Natural killer cell (primary cell): ENCODE results near the gene BRSK1. TPM values are rescaled to one million over a fixed set of nuclear protein-coding genes. Genes with fewer than 3 reads are reported as not detected.

ENCODE experiments used
- ATAC-seq, 3 donors: fragments of 150-1000 bp in 2 of 3; fragments of 200-7000 bp in 1 of 3; cut with Tn5 transposase; 1 replicate in 1 of 3; 2 replicates in 2 of 3; pipeline ENCODE4 v1.10.0; 2021; ENCODE audit warnings: mild to moderate bottlenecking in 2 of 3, moderate library complexity in 2 of 3
- DNase-seq, 2 donors: peaks; one replicate each; pipeline versions ENCODE4 v3.0.0 to v3.0.0-alpha.2; 2013 to 2021; ENCODE audit warnings: mixed read lengths in 1 of 2
- H3K27ac ChIP-seq: one replicate; pipeline ENCODE4 v1.5.1; 2013; ENCODE audit warnings: mild to moderate bottlenecking, low read length
- H3K27me3 ChIP-seq: one replicate; pipeline ENCODE4 v1.6.1; 2013; ENCODE audit warnings: low read length; ENCODE audit not compliant: control insufficient read depth, insufficient read depth
- H3K36me3 ChIP-seq: one replicate; pipeline ENCODE4 v1.6.1; 2013; ENCODE audit warnings: low read length; ENCODE audit not compliant: control insufficient read depth, insufficient read depth
- H3K4me1 ChIP-seq: one replicate; pipeline ENCODE4 v1.6.1; 2013; ENCODE audit warnings: low read length; ENCODE audit not compliant: control insufficient read depth, insufficient read depth
- H3K4me3 ChIP-seq: one replicate; pipeline ENCODE4 v1.5.1; 2013; ENCODE audit warnings: low read length
- H3K9me3 ChIP-seq: one replicate; pipeline ENCODE4 v1.6.1; 2013; ENCODE audit warnings: low read length; ENCODE audit not compliant: control insufficient read depth, insufficient read depth
- H3K27ac Mint-ChIP-seq, 2 donors: one replicate each; pipeline ENCODE4 v1.8.0; 2022; ENCODE audit warnings: mild to moderate bottlenecking in 2 of 2, mixed read lengths in 2 of 2, moderate library complexity in 1 of 2
- H3K27me3 Mint-ChIP-seq, 2 donors: one replicate each; pipeline ENCODE4 v1.8.0; 2022; ENCODE audit warnings: low read depth in 2 of 2, mixed read lengths in 2 of 2
- H3K36me3 Mint-ChIP-seq: one replicate; pipeline ENCODE4 v1.8.0; 2022; ENCODE audit warnings: mixed read lengths
- H3K4me1 Mint-ChIP-seq, 2 donors: one replicate each; pipeline ENCODE4 v1.8.0; 2022; ENCODE audit warnings: mixed read lengths in 2 of 2
- H3K4me3 Mint-ChIP-seq: one replicate; pipeline ENCODE4 v1.8.0; 2022; ENCODE audit warnings: mild to moderate bottlenecking, moderate library complexity, mixed read lengths
- H3K9me3 Mint-ChIP-seq, 2 donors: one replicate each; pipeline ENCODE4 v1.8.0; 2022; ENCODE audit warnings: mixed read lengths in 2 of 2
- WGBS: methylation state at CpG from one replicate; pipeline ENCODE4 v1.1.7; 2013; ENCODE audit warnings: missing lambda C conversion rate; ENCODE audit not compliant: insufficient coverage; 5-methylcytosine and 5-hydroxymethylcytosine counted together
- intact Hi-C: fragments of 100-400 bp; cut with micrococcal nuclease; formaldehyde crosslinking; loops from one replicate; pipeline ENCODE4 v1.14.2; 2022
- total RNA-seq, 4 donors: library from RNA; stranded (reverse); fragments of 120-200 nt in 1 of 4; gene quantifications; one replicate each; pipeline versions ENCODE4 v1.2.3 to v1.2.4, GENCODE V29; 2013 to 2022
- TF ChIP-seq, protein P1 (sequence below): fragments of 200-600 bp; IDR thresholded peaks from one replicate; pipeline ENCODE4 v1.8.0; 2022; ENCODE audit warnings: antibody characterized with exemption

The BRSK1 gene
- total RNA-seq, 3 donors from 2014 or later (not counting 1 experiment from before 2014, with no cell fraction given) = 6.0 to 9.8 (median 6.5) TPM

DNA sequence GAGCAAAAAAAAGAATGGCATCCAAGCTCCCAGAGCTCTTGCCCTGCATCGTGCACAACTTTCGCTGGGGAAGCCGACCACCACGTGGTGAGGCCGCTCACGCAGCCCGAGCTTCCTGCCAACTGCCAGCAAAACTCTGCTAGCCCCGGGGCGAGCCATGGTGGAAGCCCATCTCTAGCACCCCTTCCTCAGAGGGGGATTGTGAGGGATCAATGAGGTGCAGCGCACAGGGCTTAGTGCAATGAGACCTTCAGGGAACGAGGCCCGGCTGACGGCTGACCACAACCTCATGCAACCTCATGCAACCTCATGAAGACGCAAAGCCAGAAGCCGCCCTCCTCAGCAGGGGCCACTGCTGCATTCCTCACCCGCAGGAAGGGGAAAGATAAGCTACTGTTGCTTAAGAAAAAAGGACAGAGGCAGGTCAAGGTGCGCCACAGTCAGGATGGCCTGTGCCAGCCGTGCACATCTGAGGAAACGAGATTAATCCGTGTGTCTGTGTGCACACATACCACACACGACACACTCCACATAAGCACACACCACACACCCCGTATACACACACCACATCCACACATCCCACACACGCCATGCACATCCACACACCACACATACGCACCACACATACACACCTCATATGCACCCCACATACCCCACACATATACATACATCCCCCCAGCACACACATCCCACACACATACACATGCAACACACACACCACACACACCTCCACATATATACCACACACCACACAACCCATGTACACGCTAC is 13.4 kb upstream of the BRSK1 start:
- DNase-seq (no peak), ATAC-seq (peak in 2 of 3 donors; percentile 26 to 36)
- intact Hi-C loops = no loop called here
- no peak overlapping the region for H3K4me3 ChIP-seq
- H3K4me1 Mint-ChIP-seq = peaks cover 0 to 9% of the 10 kb centered on the region in 2 donors
- H3K36me3 ChIP-seq = peaks cover 14% of the 10 kb centered on the region
- no peaks in the 10 kb centered on the region for H3K27me3 ChIP-seq
- H3K9me3 Mint-ChIP-seq = peaks cover 5% of the 10 kb centered on the region in 2 donors
- H3K27me3 Mint-ChIP-seq = no peaks in the 10 kb centered on the region
- peaks cover 8% of the 10 kb centered on the region for H3K36me3 Mint-ChIP-seq
- WGBS = 93% methylated on average over 22 of the region's 25 CpGs
- H3K9me3 ChIP-seq = no peaks in the 10 kb centered on the region
- H3K4me1 ChIP-seq = peaks cover 6% of the 10 kb centered on the region
- no peak overlapping the region for H3K27ac ChIP-seq
- TF ChIP-seq, protein P1, sequence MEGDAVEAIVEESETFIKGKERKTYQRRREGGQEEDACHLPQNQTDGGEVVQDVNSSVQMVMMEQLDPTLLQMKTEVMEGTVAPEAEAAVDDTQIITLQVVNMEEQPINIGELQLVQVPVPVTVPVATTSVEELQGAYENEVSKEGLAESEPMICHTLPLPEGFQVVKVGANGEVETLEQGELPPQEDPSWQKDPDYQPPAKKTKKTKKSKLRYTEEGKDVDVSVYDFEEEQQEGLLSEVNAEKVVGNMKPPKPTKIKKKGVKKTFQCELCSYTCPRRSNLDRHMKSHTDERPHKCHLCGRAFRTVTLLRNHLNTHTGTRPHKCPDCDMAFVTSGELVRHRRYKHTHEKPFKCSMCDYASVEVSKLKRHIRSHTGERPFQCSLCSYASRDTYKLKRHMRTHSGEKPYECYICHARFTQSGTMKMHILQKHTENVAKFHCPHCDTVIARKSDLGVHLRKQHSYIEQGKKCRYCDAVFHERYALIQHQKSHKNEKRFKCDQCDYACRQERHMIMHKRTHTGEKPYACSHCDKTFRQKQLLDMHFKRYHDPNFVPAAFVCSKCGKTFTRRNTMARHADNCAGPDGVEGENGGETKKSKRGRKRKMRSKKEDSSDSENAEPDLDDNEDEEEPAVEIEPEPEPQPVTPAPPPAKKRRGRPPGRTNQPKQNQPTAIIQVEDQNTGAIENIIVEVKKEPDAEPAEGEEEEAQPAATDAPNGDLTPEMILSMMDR = no peak
- H3K4me3 Mint-ChIP-seq = no peak overlapping the region
- H3K27ac Mint-ChIP-seq = no peak overlapping the region

DNA sequence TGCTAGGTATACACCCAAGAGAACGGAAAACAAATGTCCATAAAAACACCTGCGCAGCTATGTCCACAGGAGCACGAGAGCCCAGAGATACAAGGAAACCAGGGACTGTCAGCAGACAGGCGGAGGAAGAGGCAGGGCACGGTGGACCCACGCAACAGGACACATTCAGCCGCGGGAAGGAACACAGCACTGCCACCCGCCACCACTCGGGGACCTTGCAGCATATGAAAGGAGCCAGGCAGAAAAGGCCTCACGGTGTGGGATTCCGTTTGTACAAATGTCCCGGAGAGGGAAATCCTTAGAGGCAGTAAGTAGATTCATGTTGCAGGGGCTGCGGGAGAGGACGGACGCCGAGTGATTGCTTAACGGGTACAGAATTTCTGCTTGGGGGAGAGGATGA is 11.7 kb upstream of the BRSK1 start:
- ATAC-seq (no peak), DNase-seq (no peak)
- TF ChIP-seq, protein P1 = no peak
- Mint-ChIP-seq H3K9me3 (no peaks in the 10 kb centered on the region), H3K27me3 (no peaks in the 10 kb centered on the region), H3K36me3 (peaks cover 8% of the 10 kb centered on the region), H3K4me3 (no peak overlapping the region), H3K4me1 (peaks cover 12 to 13% of the 10 kb centered on the region in 2 donors), H3K27ac (peak overlapping the region in 1 of 2 donors; percentile 22)
- Histone ChIP-seq H3K27ac (no peak overlapping the region), H3K4me3 (no peak overlapping the region), H3K27me3 (no peaks in the 10 kb centered on the region), H3K9me3 (no peaks in the 10 kb centered on the region), H3K36me3 (peaks cover 14% of the 10 kb centered on the region), H3K4me1 (peaks cover 24% of the 10 kb centered on the region)
- intact Hi-C loops = no loop called here
- WGBS = 96% methylated on average over 18 of the region's 18 CpGs

DNA sequence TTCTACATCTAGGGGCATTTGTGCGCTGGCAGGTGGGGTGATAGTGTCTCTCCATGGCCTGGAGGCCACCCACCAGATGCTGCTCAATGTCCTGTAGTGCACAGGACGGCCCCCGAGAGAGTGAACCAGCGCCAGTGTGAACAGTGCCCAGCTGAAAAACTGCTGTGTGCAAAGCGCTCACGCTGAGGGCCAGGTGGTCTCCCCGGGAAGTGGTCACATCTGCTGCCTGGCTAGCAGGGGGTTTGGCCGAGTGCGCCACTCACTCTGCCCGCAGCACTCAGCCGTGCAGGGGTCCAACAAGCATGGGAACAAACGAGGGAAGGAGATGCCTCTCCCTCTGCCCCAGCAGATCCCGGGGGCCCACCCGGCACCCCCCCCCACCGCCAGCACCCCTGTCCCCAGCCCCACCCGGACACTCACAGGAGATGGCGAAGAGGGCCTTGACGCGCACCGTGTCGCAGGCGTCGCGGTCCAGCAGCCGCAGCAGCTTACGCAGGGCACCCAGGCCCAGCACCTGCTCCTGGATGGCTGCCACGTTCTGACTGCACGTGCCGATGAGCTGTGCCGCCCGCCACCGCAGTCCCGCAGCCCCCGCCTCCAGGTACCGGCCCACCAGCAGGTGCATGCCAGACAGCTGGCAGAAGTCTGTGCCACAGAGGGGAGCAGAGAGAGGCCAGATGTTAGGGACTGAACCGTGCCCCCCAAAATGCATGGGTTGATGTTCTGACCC is 9.7 kb upstream of the BRSK1 start:
- peaks cover 8% of the 10 kb centered on the region for H3K36me3 Mint-ChIP-seq
- Histone ChIP-seq H3K27ac (no peak overlapping the region), H3K27me3 (no peaks in the 10 kb centered on the region), H3K4me1 (peaks cover 36% of the 10 kb centered on the region), H3K4me3 (no peak overlapping the region), H3K9me3 (no peaks in the 10 kb centered on the region), H3K36me3 (peaks cover 19% of the 10 kb centered on the region)
- intact Hi-C loops = no loop called here
- TF ChIP-seq, protein P1 = no peak
- H3K9me3 Mint-ChIP-seq = no peaks in the 10 kb centered on the region
- ATAC-seq (no peak), DNase-seq (no peak)
- WGBS = 96% methylated on average over 33 of the region's 36 CpGs
- H3K27ac Mint-ChIP-seq = peak overlapping the region in 1 of 2 donors; percentile 26
- H3K4me1 Mint-ChIP-seq = peaks cover 15 to 19% of the 10 kb centered on the region in 2 donors
- H3K27me3 Mint-ChIP-seq = no peaks in the 10 kb centered on the region
- H3K4me3 Mint-ChIP-seq = no peak overlapping the region
